NT2/D1 (cell line): ENCODE results near the gene PI4KA.
"Not testable (repeated sequence)": the region's sequence is repeated elsewhere in the genome, so short reads cannot be mapped to it uniquely, and the experiment has no call there.

Experiments used
- DNase-seq: peaks from one replicate; pipeline ENCODE4 v3.0.0-alpha.2; 2011; ENCODE audit warnings: low read depth, low spot score
- H3K27me3 ChIP-seq: 2 replicates; pipeline ENCODE4 v1.6.0; 2011; ENCODE audit warnings: mild to moderate bottlenecking; ENCODE audit not compliant: insufficient read length, insufficient read depth
- H3K36me3 ChIP-seq: 2 replicates; pipeline ENCODE4 v1.6.1; 2011; ENCODE audit warnings: mild to moderate bottlenecking, low read length, mixed read lengths; ENCODE audit not compliant: insufficient read depth, insufficient read length
- H3K4me1 ChIP-seq: 2 replicates; pipeline ENCODE4 v1.5.1; 2011; ENCODE audit not compliant: insufficient read depth, insufficient read length
- H3K4me3 ChIP-seq: 2 replicates; pipeline ENCODE4 v1.5.1; 2011; ENCODE audit warnings: low read depth; ENCODE audit not compliant: insufficient read length
- H3K9ac ChIP-seq: 2 replicates; pipeline ENCODE4 v1.6.0; 2011; ENCODE audit warnings: low read depth; ENCODE audit not compliant: insufficient read length
- H3K9me3 ChIP-seq: 2 replicates; pipeline ENCODE4 v1.5.1; 2011; ENCODE audit warnings: mild to moderate bottlenecking, low read length; ENCODE audit not compliant: insufficient read depth
- SUZ12 ChIP-seq: IDR thresholded peaks from 2 replicates; pipeline ENCODE4 v1.6.1; 2011; ENCODE audit not compliant: insufficient read length, insufficient read depth; ENCODE audit errors: extremely low read depth
- YY1 ChIP-seq: IDR thresholded peaks from 2 replicates; pipeline ENCODE4 v1.6.1; 2011; ENCODE audit not compliant: insufficient read length, insufficient read depth
- ZNF274 ChIP-seq: IDR thresholded peaks from 2 replicates; pipeline ENCODE4 v1.6.1; 2011; ENCODE audit warnings: mild to moderate bottlenecking, low read depth, low read length

The PI4KA gene

DNA sequence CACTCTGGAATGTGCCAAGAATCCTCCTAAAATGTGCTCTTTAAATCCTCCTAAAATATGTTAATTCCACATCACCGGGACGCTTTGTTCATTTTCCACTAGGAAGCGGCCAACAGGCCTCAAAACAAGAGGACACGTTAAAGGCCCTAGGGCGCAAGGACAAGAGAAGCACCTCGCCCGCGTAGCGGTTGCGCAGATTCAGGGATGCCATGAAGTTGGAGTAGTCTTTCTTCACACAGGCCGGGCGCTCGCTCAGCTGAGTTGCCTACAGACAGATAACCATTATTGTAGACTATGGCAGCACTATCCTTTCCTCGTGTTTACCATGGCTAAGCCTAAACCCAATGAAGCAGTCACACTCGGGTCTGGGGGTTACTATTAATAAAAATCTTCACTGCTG lies 114.2 kb downstream of the PI4KA start:
- TF ChIP-seq ZNF274 (no peak), SUZ12 (no peak), YY1 (no peak)

DNA sequence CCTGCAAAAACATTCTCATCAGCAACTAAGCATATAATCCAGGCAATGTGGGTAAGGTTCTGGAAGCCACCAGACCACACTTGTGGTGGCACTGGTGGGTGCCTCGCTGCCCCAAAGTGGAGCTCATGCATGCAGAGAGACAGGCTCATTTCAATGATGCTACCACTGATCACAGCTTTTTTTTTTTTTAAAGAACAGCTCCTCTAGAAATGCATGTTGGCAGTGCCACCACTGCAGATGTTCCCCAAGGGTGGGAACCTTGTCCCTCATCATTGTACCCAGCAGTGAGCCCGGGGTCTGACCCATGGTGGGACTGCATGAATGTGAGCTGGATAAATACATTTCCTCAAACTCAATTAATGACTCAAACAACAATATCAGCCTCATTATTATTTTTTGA lies 115.8 kb downstream of the PI4KA start:
- H3K36me3 ChIP-seq, result peaks cover 36% of the 10 kb centered on the region
- 0 out of 2 replicates have a peak, but pooled peaks cover 3% of the 10 kb centered on the region for H3K9me3 ChIP-seq
- H3K4me1 ChIP-seq, result no peaks in the 10 kb centered on the region
- TF ChIP-seq ZNF274, result no peak
- TF ChIP-seq SUZ12, result no peak
- no peak for TF ChIP-seq YY1
- no peaks in the 10 kb centered on the region for H3K27me3 ChIP-seq
- H3K9ac ChIP-seq, result no peak overlapping the region
- no peak for DNase-seq
- no peak overlapping the region for H3K4me3 ChIP-seq

More for the DNA sequence above, 114.2 kb downstream of the PI4KA start:
- Histone ChIP-seq H3K9ac (no peak overlapping the region), H3K27me3 (no peaks in the 10 kb centered on the region), H3K4me3 (no peak overlapping the region), H3K9me3 (0 out of 2 replicates have a peak, but pooled peaks cover 3% of the 10 kb centered on the region), H3K36me3 (peaks cover 40% of the 10 kb centered on the region), H3K4me1 (no peaks in the 10 kb centered on the region)
- no peak for DNase-seq

DNA sequence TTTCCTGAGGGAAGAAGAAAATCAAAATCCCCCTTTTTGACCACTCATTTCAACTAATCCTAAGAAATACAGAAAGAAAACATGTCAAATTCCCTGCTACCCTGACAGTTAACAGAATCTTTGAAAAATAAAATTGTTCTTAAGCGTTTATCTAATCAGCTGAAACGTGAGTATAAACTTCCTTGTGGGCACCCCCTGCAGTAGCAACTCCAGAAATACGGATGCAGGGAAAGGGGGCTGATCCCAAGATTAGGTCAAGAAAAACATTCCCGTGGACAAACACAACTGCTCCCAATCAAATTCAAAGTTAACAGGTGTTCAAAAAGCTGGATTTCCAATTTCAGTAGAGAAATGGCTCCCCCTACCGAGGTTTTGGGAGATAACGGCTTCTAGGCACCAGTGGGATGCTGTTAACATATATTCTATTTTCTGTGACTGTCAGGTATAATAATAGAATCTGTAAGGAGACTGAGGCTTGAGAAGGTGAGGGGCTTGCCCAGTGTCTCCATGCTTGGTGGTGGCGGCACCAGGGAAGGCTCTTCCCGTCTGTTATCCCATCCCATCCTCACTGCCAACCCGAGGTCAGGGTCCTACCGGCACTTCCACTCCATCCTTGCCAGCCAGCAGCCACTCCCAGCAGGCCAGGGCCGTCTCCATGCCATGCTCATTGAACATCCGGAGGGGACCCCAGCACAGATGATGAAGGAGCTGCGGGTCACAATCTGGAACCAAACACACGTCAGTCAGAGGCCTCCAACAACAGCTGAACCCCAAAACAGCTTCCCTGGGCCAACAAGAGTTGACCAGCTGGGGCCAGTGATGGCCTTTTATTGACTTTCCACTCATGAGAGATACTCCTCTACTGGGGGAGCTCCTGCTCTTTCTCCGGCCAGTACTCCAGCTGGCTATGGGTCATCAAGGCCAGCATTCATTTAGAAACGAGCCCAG lies 116.7 kb downstream of the PI4KA start:
- H3K9me3 ChIP-seq, result 0 out of 2 replicates have a peak, but pooled peaks cover 3% of the 10 kb centered on the region
- no peak overlapping the region for H3K4me3 ChIP-seq
- TF ChIP-seq YY1 (no peak), SUZ12 (no peak), ZNF274 (no peak)
- H3K9ac ChIP-seq, result no peak overlapping the region
- H3K4me1 ChIP-seq, result no peaks in the 10 kb centered on the region
- H3K36me3 ChIP-seq, result peaks cover 31% of the 10 kb centered on the region
- DNase-seq, result no peak
- H3K27me3 ChIP-seq, result no peaks in the 10 kb centered on the region

DNA sequence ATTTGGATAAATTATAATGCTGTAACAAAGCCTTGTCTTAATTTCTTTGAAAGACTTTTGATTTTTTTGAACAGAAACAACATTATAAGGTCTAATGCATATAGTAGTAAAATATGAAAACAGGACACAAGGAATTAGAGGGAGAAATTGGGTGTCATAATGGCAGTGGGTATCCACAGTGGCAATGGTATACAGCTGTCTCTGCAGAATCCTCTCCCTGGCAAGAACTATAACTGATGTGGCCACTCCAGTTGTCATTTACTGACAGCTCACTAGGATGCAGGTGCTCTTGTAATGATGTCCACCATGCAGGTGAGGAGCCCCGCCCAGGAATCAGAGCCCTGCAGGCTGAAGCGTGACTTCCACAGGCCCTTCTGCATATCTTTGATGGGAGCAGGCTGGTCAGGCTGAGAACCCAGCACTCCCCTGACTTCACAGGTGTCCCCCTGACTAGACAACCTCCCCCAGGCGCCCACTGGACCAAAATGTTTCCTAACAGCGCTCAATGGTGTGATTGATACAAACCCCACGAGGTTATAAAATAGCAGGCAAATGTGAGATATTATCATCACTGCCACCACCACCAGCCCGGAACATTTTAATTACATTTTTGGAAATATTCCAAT lies 117.5 kb downstream of the PI4KA start:
- peaks cover 26% of the 10 kb centered on the region for H3K36me3 ChIP-seq
- TF ChIP-seq SUZ12, result no peak
- TF ChIP-seq ZNF274, result no peak
- no peak for DNase-seq
- H3K9me3 ChIP-seq, result 0 out of 2 replicates have a peak, but pooled peaks cover 3% of the 10 kb centered on the region
- H3K9ac ChIP-seq, result no peak overlapping the region
- H3K4me1 ChIP-seq, result no peaks in the 10 kb centered on the region
- no peak overlapping the region for H3K4me3 ChIP-seq
- H3K27me3 ChIP-seq, result no peaks in the 10 kb centered on the region

DNA sequence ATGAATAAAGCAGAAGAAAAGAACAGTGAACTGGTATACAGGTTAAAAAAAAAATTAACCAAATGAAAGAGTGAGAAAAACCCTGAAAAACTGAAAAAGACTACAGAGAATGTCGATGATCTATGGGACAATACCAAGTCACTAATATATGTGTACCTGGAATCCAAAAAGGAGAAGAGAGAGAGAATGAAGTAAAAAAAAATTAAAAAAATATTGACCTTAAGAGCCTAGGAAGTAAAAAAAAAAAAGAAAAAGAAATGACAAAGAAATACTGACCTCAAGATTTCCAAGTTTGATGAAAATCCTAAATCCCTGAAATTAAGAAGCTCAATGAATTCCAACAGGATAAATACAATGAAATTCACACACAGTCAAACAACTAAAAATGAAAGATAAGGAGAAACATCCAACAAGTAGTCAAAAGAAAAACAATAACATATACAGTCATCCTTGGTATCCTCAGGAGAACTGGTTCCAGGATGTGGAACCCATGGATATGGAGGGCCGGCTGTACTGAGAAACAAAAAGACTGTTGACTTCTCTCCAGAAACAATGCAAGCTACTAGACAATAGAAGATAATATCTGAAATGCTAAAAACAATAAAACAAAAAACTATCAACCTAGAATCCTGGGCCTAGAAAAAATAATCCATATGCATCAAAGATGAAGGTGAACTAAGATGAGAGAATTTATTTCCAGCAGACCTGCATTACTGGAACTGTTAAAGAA lies 118.2 kb downstream of the PI4KA start:
- H3K4me1 ChIP-seq, result no peaks in the 10 kb centered on the region
- no peak for DNase-seq
- no peaks in the 10 kb centered on the region for H3K27me3 ChIP-seq
- H3K36me3 ChIP-seq, result peaks cover 26% of the 10 kb centered on the region
- no peak overlapping the region for H3K4me3 ChIP-seq
- H3K9ac ChIP-seq, result no peak overlapping the region
- H3K9me3 ChIP-seq, result 0 out of 2 replicates have a peak, but pooled peaks cover 3% of the 10 kb centered on the region
- no peak for TF ChIP-seq SUZ12
- TF ChIP-seq YY1, result no peak
- no peak for TF ChIP-seq ZNF274

DNA sequence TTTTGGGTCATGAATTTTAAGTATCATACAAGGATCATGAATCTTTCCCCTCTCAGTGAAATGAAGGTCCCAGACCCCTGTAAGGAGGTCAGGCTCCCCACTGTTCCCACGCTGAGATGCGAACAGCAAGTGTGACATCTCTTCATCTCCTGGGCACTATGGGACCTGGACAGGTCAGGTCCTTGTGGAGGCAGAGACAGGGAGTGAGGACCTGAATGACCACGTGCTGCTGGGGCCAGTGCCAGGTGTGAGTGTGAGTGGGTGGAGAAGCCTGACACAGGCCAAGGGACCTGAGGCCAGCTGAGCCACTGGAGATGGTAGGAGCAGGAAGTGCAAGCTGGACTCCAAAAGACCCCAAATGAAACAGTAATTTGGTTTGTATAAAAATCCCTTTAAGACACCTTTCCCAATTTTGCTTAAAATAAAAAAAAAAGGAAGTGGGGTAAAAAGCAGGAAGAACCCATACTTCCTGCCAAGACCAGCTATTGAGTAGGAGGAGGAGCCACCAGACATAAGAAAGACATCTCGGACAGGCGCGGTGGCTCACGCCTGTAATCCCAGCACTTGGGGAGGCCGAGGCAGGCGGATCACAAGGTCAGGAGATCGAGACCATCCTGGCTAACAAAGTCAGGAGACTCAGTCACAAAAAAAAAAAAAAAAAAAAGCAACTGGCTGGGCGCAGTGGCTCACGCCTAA lies 120.1 kb downstream of the PI4KA start:
- TF ChIP-seq SUZ12 (no peak), ZNF274 (no peak), YY1 (no peak)
- Histone ChIP-seq H3K4me1 (no peaks in the 10 kb centered on the region), H3K36me3 (peaks cover 17% of the 10 kb centered on the region), H3K9me3 (0 out of 2 replicates have a peak, but pooled peaks cover 3% of the 10 kb centered on the region), H3K27me3 (no peaks in the 10 kb centered on the region), H3K9ac (no peak overlapping the region), H3K4me3 (no peak overlapping the region)
- no peak for DNase-seq

DNA sequence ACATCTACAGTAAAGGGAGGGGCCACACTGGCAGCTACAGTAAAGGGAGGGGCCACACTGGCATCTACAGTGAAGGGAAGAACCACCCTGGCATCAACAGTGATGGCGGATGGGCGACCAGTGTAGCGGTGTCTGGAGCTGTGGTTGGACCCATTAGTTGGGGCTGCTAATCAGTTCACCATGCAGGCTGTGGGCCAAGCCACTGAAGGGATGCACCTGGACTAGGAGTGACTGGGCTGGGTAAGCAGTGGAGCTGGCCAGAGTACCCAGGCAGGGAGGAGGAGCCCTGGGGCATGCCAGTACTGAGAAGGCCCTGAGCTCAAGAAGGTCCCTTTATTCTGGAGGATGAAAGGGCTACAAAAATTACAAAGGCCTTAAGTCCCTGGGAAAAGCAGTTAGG lies 121.7 kb downstream of the PI4KA start:
- H3K9ac ChIP-seq, H3K27me3 ChIP-seq, H3K4me3 ChIP-seq, H3K4me1 ChIP-seq, H3K9me3 ChIP-seq, DNase-seq: not testable (repeated sequence)
- H3K36me3 ChIP-seq, result peaks cover 13% of the 10 kb centered on the region

DNA sequence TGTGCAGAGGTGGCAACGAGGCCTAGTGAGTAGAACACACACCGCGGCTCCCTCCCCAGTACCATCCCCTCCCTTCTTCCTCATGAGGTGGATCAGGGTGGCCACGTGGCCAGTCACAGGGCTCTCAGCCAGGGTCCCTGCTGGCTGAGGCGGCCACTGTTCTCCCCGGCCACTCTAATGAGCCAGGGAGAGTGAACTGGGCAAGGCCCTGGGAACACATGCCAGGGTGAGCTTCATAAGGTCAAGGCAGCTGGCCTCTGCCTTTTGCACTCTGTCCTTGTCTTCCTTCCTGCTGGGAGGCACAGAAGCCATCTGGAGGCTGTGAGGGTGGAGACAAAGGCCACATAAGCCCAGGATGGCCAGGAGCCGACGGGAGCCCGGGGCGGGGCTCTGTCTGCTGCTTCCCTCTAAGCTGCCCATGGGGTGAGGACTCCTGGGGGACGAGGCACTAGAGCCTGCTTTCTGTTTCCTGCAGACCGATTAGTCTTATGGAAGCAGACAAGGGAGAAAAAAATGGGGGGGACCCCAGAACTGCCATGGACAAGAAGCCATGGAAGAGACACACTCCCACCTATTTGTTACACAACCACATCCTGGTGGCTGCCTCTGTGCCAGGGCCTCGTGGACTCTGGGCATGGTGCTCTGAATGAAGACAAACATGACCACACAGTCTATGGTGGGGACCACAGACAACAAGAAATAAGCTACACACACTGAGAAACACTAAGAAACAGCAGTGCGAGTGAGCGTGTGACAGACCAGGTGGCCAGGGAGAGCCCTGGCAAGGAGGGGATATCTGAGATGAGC lies 123.1 kb downstream of the PI4KA start:
- H3K9ac ChIP-seq, H3K36me3 ChIP-seq, H3K9me3 ChIP-seq, H3K4me3 ChIP-seq, H3K27me3 ChIP-seq, DNase-seq, H3K4me1 ChIP-seq: not testable (repeated sequence)

DNA sequence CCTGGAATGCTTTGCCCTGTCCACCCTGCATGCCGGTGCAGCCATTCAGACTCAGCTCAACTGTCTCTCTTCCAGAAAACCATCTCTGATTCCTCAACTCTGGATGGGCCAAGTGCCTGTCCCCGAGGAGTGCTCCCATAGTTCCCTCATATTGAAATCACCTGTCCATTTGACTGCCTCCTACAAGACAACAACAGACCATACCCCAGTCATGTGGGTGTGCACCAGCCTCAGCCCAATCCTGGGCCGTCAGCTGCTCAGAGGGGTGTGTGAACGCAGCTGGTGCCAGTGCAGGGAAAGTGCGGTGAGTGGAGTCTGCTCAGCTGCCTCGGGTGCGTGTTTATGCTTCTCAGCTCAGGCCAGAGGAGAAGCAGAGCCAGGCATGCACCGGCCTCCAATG lies 126.2 kb downstream of the PI4KA start:
- not testable (repeated sequence) for H3K4me3 ChIP-seq, DNase-seq, H3K9ac ChIP-seq, H3K4me1 ChIP-seq, H3K9me3 ChIP-seq, H3K27me3 ChIP-seq
- peaks cover 25% of the 10 kb centered on the region for H3K36me3 ChIP-seq
